ENCODE measurements around the gene ASB2.

GRCh38 chr14:93936926-93937325 lies 39.4 kb downstream of the ASB2 start:
- TF ChIP-seq POLR2A (IDR thresholded peaks at IDR 0.05) (no peak), CTCF (IDR thresholded peaks at IDR 0.05) (no peak), EP300 (IDR thresholded peaks at IDR 0.05) (no peak), POLR2AphosphoS5 (IDR thresholded peaks at IDR 0.05) (no peak)

Data from suprapubic skin (tissue), 4 donors.